ENCODE data around the gene PTPRN2. TPM values are rescaled to one million over a fixed set of nuclear protein-coding genes. Genes with fewer than 3 reads are reported as not detected.

Gene PTPRN2
- total and polyA plus RNA-seq, 2 donors (not counting 3 experiments of a cell fraction or from before 2014, with no cell fraction given): 0.62 to 0.88 TPM

DNA sequence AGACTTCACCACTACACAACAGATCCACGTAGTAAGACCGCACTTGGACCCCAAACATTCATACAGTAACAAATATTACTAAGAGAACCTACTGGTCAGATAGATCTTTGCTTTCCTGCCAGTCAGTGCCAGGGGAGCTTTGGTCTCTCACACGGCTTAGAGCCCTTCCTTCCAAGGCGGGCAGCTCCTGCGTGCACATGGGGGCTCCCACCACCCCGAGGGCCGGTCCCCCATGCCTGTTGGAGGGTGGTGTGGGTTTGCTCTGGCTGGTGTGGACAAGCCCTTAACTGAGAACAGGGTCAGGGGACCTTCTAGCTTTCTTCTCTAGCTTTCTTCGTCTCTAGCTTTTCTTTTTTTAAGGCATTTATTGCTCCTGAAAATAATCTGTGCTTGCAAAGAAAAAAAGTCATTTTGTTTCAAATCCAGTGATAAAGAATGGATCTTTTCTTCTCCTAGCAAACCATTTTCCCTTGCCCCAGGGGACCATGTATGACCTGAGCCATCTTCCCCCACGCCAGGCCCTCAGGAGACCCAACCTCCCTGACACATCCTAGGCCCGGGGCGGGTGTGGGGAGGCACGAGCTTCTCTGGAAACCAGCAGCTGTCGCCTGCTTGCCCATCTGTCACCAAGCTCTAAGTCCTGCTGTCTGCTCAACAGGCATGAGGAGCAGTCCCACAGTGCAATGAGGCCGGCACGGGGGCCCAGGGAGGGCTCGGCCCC, 591.1 kb downstream of the PTPRN2 start:
- H3K4me2 ChIP-seq (ENCODE audit: insufficient read depth, low read length): no peak overlapping the region
- H3K27me3 ChIP-seq (ENCODE audit: control insufficient read depth in 2 of 2, insufficient read depth in 2 of 2, low read length in 2 of 2): no peaks in the 10 kb centered on the region
- H3K4me3 ChIP-seq (replicated peaks in 1 of 3; ENCODE audit: insufficient read depth in 1 of 3, low read depth in 1 of 3, low read length in 3 of 3): no peak overlapping the region
- H2AFZ ChIP-seq (ENCODE audit: low read depth, low read length): no peak overlapping the region
- no peaks in the 10 kb centered on the region for H3K36me3 ChIP-seq (ENCODE audit: control insufficient read depth in 2 of 2, extremely low read depth in 1 of 2, insufficient read depth in 2 of 2, low read length in 2 of 2)
- dilution Hi-C loops (cut with MboI; ENCODE audit: extremely low pct_ligation_motif_present, low sequenced_read_pairs): no loop called here
- intact Hi-C loops (cut with micrococcal nuclease): no loop called here
- H4K20me1 ChIP-seq (replicated peaks; ENCODE audit: control insufficient read depth, extremely low read depth, insufficient read depth, low read length): no peaks in the 10 kb centered on the region
- FAIRE-seq (no peak), DNase-seq (ENCODE audit: low read depth, low spot score) (no peak)
- BruUV-seq (replicated peaks): no TSS peak
- CTCF ChIA-PET: no interaction called here
- H3K9me3 ChIP-seq (replicated peaks; ENCODE audit: control insufficient read depth, insufficient read depth, low read length): peaks cover 10% of the 10 kb centered on the region
- H3K4me1 ChIP-seq (ENCODE audit: control insufficient read depth, extremely low read depth, insufficient read depth, low read length): no peaks in the 10 kb centered on the region
- H3K9ac ChIP-seq (replicated peaks; ENCODE audit: extremely low read depth, insufficient read depth, low read length): no peak overlapping the region
- no peak for TF ChIP-seq EZH2 (IDR thresholded peaks at IDR 0.05; ENCODE audit: borderline replicate concordance, low read depth, low read length, severe bottlenecking)
- no peak for TF ChIP-seq GATA2 (IDR thresholded peaks at IDR 0.05; ENCODE audit: insufficient read depth, insufficient read length, low read depth, low read length)
- no peak for TF ChIP-seq FOS (IDR thresholded peaks at IDR 0.05; ENCODE audit: borderline replicate concordance, insufficient read depth, low read length)
- TF ChIP-seq JUN (IDR thresholded peaks at IDR 0.05; ENCODE audit: borderline replicate concordance, insufficient read depth, insufficient read length, low read depth): no peak
- TF ChIP-seq POLR2AphosphoS5 (IDR thresholded peaks at IDR 0.05; ENCODE audit: insufficient read depth, low read depth, low read length): no peak
- no peak for TF ChIP-seq MYC (IDR thresholded peaks at IDR 0.05; ENCODE audit: low read depth, low read length)
- no peak for TF ChIP-seq POLR2A (IDR thresholded peaks at IDR 0.05; ENCODE audit: low read depth, low read length)
- TF ChIP-seq, protein P1, sequence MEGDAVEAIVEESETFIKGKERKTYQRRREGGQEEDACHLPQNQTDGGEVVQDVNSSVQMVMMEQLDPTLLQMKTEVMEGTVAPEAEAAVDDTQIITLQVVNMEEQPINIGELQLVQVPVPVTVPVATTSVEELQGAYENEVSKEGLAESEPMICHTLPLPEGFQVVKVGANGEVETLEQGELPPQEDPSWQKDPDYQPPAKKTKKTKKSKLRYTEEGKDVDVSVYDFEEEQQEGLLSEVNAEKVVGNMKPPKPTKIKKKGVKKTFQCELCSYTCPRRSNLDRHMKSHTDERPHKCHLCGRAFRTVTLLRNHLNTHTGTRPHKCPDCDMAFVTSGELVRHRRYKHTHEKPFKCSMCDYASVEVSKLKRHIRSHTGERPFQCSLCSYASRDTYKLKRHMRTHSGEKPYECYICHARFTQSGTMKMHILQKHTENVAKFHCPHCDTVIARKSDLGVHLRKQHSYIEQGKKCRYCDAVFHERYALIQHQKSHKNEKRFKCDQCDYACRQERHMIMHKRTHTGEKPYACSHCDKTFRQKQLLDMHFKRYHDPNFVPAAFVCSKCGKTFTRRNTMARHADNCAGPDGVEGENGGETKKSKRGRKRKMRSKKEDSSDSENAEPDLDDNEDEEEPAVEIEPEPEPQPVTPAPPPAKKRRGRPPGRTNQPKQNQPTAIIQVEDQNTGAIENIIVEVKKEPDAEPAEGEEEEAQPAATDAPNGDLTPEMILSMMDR (IDR thresholded peaks at IDR 0.05; ENCODE audit: extremely low read depth in 1 of 2, insufficient read depth in 1 of 2, low read depth in 1 of 2, low read length in 2 of 2): no peak
- TF ChIP-seq, protein P2, sequence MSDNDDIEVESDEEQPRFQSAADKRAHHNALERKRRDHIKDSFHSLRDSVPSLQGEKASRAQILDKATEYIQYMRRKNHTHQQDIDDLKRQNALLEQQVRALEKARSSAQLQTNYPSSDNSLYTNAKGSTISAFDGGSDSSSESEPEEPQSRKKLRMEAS (IDR thresholded peaks at IDR 0.05; ENCODE audit: insufficient read depth, insufficient read length): no peak
- H3K9me1 ChIP-seq (replicated peaks; ENCODE audit: control insufficient read depth, extremely low read depth, insufficient read depth, low read length): no peaks in the 10 kb centered on the region
- no peaks in the 10 kb centered on the region for H3K79me2 ChIP-seq (ENCODE audit: control insufficient read depth, insufficient read depth, low read length)
- POLR2A ChIA-PET: no interaction called here
- H3K27ac ChIP-seq (ENCODE audit: insufficient read depth, low read depth, low read length): no peak overlapping the region

Measured in endothelial cell of umbilical vein (primary cell).